HS-5 (cell line): ENCODE data around the gene LAMA5.
"Not testable (repeated sequence)": the region's sequence is repeated elsewhere in the genome, so short reads cannot be mapped to it uniquely, and the experiment has no call there.

Experiments used
- DNase-seq: peaks from one replicate; pipeline ENCODE4 v3.0.0-alpha.2; 2012; ENCODE audit warnings: low read depth

The LAMA5 gene

DNA sequence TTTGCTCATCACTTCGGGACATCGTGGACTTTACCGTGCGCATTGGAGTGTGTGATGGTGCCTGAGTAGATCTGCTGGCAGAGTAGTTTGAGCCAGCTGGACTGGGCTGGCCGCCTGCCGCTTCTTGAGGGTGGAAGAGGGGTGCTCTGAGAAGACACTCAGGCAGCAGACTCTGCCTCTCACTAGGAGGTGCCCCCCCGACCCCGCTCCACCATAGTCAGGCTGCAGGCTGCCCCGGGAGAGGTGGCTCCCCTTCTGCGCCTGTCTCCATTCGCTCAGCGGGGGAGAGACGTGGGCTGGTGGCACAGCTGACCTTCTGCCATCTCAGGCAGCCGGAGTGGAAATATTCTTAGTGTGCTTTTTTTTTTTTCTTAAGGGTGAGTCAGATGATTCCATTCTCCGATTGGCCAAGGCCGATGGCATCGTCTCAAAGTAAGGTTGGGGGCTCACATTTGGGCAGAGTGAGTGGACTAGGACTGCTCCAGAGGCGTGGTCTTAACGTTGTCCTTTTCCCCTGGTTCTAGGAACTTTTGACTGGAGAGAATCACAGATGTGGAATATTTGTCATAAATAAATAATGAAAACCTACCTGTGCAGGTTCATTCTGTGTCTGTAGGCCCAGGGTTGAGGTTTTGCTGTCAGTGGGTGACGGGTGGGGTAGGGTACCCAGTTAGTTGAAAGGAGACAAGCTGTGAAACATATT is 21.0 kb upstream of the LAMA5 start:
- DNase-seq = no peak

DNA sequence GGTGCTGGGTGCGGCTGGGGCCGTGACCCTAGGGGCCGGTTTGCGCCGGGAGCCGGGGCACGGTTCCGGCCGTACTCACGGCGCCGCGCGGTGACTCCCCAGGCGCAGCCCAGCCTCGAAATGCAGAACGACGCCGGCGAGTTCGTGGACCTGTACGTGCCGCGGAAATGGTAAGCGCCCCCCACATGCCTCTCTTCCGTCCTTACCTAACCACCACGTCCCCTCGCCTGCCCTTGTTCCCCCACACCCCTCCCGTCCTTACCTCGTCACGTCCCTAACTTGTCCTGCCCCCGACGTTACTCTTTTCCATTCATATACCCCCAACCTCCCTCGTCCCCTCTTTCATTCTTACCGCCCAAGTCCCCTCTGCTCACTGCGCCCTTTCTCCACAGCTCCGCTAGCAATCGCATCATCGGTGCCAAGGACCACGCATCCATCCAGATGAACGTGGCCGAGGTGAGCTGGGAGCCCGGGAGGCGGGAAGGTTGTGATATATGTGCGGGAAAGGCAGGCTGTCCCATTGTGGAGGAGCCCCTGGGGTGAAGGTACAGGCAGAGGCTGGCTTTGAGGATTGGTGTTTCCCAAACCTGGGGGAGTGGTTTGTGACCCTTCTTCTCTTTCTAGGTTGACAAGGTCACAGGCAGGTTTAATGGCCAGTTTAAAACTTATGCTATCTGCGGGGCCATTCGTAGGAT is 20.3 kb upstream of the LAMA5 start:
- DNase-seq = no peak

DNA sequence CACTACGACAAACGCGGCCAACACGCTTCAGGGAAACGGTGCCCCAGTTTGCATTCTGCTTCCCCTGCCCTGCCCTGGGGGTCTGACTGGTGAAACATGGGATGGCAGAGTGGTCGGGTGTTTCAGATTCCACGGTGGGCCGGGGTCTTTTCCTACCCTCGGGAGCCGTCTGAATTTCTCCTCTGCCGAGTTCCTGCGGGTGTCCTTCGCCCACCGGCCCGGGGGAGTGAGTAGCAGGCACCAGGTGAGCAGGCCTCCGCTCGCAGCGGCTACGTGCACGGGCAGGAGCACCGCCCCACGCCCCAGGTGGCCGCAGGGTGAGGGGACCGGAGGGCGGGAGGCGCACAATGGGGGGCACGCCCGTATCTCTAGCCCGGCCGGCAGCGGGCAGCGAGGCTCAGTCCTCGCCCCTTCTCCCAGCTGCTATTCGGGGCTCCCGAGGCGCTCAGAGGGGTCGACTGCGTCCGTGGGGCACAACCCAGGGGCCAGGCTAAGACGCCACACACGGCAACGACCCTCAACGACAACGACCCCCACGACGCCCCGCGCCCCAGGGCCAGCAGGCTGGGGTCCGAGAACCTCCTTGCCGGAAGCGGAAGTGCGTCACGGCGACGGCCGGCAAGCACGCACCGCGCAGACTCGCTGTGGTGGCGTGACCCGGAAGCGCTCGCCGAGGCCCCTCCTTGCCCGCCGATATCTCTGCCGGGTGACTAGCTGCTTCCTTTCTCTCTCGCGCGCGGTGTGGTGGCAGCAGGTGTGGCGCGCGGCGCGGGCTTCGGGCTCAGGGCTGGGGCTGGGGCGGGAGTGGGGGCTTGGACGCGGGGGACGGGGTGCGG is 19.5 kb upstream of the LAMA5 start, which contains the start of gene RPS21:
Gene RPS21 (plus strand): TSS at position 721 of the 836 bp plus-strand sequence. CDS start 236 bp downstream, outside the sequence.
- peak; percentile 50 for DNase-seq

DNA sequence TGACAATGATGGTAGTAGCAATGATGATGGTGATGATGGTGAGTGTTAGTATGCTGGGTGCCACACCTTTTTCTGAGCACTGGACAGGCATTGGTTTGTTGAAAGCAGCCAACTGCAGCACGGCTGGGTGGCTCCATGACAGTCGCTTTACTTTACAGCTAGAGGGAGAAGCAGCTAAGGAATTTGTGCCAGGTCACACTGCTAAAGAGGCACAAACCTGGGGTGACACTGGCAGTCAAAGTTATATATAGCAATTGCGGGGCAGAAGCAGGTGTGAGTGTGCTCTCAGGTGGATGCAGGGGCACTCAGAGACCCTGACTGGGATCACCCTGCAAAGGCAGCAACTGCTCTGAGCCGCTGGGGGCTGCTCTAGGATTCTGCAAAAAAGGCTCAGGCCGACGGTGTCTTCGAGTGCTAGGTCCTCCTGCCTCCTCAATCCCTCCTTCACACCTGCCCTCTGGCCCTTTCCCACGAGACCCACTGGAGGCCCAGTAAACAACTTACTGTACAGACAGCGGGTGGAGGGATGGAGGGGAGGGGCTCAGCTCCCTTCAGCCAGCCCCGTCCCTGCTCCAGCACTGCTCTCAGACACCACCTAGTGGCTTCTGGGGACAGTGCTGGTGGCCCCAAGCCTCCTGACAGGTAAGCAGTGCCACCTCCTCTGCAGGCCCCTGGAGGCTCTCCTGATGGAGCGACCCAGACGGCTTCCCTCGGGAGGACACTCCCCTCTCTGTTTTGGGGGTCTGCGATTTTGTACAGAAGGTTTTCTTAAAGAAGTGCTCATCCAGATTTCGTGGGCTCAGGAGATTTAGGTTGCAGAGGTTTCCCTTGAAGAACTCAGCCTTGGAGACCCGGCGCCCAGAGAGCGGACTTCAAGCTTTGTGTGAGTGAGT is 15.4 kb upstream of the LAMA5 start:
- no peak for DNase-seq

DNA sequence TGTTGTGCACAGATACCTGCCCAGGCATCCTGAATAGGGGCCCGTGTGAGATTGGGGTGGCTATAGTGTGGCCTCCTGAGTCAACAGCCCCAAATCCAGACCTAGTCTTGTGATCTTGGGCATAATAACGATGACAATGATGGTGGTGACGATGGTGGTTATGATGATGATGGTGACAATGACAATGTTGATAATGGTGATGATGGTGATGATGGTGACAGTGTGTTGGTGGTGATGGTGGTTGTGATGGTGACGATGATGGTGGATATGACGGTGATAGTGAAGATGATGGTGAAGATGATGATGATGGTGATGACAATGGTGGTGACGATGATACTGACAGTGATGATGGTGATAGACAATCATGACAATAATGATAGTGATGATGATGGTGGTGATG is 14.7 kb upstream of the LAMA5 start:
- DNase-seq = no peak

DNA sequence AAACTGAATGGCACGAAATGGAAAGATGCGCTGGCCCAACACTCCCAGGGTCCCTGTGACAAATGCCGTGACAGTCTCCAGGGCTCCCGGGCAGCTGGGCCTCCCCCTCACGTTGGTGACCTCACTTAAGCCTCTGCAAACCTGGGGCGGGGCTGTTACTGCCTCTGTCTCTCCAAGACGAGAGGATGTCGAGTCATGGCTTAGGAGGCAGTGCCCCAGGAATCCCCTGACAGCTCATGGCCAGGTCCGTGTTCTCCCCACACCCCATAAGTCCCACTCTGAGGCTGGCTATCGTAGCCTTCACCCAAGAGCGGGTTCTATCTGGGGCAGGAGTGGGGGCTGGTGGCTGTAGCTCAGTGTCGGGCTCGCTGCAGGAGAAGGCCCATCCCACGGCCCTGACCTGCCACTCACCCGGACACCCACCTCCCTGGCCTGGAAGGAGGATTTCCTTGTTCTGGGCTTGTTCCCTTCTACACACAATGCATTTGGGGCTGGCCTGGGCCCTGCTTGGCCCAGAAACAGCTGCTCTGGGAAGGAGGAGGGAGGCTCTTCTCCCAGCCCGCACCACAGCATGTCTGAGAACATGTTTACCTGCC is 14.2 kb upstream of the LAMA5 start:
- DNase-seq = no peak

DNA sequence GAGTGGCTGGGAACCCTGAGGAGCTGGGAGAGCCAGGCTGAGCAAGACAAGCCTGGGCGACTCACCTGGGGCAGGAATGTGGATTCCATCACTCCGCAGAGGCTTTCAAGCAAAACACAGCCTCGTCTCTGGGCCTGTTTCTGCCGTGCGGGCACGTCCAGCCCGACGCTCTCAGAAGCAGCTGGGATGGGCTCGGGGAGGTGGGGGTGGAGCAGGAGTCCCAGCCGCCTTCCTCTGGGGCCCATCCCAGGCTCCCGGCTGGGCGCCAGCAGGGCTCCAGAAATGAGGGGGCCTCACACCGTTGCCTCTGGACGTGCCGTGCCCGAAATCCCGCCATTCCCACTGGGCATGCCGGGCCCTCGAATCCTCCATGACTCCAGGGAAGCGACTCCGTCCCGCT is 11.1 kb upstream of the LAMA5 start:
- no peak for DNase-seq

DNA sequence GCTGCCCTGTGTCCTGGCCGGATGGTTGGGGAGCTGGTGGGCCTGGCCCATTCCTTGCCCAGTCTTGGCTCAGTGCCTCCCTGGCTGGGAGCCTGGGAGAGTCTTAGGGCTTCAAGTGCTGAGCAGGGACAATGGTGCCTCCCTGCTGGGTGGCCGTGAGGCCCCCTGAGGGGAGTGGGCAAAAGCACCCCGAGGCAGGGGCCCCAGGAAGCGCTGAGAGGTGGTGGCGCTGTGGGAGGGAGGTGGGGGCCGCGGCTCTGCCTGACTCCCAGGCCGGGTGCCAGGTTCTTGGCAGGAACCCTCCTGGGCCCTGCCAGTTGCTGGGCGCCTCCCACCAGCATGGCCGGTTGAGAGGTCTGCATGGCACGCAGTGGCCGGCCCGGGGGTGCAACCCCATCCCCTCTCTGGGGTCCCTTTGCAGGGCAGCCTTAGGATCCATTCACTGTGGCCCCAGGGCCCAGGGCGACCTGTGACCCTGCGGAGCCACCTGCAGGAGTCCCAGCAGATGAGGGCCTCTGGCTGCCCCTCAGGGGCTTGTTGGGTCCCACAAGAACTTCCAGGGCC is 10.6 kb upstream of the LAMA5 start:
- DNase-seq = no peak

DNA sequence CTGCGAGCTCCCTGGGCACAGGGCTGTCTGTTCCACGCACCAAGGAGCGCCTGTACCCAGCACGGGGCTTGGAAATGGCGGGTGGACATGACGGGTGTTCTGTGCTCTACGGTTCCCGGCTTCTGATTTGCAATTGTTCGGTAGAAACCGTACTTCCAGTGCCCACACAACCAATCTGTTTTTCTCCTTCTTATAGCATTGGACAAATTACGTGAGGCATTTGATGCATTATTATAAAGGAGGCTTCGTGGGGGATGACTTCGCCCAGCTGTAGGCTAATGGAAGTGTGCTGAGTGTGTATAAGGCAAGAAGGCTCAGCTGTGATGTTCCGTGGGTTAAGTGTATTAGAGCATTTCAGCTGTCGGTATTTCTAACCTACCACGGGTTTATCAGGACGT is 10.0 kb upstream of the LAMA5 start:
- DNase-seq = no peak

DNA sequence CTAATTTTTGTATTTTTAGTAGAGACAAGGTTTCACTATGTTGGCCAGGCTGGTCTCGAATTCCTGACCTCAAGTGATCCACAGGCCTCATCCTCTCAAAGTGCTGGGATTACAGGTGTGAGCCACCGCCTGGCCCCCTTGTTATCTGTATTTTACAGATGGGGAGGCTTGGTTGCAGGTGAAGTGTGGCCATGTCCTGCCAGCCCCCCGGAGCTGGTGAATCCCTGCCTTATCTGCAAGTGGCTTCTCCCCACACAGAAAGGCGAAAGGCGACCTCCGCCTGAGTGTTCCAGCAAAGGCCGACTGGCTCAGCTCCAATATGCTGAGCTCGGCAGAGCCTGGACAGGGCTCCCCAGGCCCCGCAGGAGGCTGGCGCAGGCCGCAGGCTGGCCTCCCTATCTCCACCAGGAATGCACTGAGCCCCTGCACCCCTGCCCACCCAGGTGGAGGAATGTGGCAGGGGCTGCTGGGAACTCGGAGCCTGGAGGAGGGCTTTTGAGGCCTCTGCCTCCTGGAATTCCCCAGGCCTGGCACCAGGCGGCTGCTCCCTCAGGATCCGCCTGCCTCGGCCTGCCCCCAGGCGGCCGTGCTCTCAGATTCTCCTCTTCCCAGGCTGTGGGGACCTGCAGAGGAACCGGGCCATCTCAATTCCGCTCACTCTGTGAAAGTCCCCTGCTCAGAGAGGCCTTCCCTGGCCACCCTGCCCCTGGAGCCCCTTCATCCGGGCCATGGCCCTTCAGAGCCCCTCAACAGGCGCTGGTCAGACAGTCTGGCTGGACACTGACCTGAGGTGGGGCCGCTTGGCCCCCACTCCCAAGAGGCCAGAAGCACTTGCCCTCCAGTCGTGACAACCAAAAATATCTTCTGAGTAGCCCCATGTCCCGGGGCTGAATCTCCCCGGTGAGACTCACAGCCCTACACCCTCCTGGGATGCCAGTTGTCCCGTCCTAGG is 9.3 kb upstream of the LAMA5 start:
- no peak for DNase-seq

DNA sequence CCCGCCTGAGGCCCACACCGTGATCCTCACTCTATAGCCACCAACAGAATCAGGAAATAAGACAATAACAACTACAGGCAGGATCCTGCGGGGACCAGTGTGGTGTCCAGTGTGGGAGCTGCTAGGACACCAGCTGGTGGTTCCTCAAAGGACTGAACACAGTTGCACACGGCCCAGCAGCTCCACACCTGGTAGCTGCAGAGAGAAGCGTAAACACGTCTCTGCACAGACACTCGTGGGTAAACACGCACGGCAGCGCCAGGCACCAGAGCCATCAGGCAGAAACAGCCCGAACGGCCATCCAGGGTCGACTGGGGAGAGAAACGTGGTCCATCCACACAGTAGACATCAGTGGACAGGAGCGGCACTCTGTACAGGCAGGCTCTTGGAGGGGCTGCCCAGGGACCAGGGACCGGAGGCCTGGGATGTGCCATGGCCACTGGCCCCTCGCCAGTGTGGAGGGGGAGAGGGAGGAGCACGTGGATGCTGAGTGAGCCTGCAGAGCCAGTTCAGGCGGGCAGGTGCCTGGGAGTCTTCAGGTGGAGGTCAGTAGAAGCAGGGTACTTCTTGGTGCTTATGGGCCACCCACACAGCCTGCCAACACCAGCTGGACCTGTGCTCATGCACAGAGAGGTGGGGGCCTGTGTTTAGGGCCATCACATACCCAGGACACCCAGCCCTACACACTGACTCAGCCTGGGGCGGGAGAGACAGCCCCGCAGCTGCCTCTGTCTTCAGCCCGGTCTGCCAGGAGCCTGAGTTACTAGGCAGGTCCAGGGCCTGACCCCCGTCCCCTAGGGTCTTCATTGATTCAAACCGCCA is 7.4 kb upstream of the LAMA5 start:
- DNase-seq = no peak

DNA sequence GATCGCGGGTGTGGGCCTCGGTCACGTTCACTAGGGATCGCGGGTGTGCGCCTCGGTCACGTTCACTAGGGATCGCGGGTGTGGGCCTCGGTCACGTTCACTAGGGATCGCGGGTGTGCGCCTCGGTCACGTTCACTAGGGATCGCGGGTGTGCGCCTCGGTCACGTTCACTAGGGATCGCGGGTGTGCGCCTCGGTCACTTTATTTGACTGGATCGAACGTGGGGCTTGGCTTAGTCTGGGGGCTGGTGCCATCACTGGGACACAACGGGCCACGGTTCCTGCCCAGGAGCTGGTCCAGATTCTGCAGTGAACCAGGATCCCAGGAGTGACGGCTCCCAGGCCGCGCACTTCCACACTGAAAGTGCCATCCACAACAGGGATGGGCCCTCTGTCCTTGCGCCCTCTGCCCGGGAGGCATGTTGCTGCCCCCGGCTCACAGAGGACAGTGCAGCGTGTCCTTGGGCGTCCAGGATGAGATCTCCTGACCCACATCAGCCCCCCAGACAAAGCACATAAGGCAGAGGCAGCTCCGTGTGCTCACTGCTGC is 6.6 kb upstream of the LAMA5 start:
- DNase-seq = not testable (repeated sequence)

DNA sequence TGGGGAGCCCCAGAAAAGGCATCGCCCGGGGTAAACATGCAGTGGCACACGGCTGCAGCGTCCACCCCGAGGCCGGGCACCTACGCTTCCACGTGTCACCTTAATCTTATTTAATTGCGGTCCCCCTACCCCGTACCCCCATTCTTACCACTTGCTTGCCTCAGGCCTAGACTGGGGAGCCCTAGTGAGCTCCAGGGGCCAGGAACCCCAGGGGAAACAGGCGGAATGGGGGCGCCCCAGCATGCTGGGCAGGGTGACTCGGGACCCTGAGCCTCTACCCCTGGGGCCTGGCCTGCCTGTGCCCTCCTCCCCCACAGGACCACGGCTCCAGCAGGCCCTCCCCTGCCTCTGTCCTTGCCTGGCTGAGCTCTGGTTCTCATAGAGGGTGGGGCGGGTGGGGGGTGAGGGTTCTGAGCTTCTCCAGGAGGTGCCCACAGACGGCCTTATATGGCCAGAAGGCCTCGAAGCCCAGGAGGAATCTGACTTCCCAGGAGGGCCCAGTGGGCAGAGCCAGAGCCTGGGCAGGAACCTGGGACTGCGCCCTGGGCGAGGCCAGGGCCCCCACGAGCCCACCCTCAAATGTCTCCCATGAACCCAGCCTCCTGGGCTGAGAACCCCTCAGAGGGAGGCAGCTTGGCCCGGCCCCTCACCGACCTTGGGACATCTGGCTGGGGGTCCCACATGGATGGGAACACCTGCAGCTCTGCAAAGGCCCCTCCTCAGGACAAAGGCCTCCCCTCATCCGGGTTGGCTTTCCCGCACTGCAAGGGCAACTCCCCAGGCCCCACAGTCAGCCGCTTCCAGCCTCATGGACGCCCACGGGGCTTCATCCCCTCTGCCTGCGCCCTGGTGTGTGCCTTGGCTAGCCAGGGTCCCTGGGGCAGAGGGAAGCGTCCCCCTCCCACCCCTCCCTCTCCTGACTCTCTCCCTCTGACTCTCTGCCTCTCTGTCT is 5.2 kb upstream of the LAMA5 start:
- no peak for DNase-seq

DNA sequence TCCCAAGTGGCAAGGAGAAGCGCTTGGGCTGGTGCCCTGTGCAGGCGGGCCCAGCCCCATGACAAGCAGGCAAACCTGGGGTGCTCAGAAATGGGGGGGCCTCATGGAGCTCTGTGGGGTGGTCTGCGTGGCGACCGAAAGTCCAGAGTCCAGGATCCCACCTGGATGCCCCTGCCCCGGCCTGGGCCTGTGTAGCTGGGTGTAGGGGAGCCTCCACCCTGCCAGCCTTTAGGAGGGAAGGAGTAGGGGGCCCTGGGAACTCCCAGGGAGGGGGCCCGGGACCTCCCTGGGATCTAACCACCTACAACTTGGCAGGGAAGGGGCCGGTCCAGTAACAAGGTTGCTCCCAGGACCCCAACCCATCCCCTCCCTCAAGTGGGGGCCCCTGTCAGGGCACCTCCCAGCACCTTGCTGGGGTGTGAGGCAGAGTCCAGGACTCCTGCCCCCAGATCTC is 4.5 kb upstream of the LAMA5 start:
- no peak for DNase-seq

DNA sequence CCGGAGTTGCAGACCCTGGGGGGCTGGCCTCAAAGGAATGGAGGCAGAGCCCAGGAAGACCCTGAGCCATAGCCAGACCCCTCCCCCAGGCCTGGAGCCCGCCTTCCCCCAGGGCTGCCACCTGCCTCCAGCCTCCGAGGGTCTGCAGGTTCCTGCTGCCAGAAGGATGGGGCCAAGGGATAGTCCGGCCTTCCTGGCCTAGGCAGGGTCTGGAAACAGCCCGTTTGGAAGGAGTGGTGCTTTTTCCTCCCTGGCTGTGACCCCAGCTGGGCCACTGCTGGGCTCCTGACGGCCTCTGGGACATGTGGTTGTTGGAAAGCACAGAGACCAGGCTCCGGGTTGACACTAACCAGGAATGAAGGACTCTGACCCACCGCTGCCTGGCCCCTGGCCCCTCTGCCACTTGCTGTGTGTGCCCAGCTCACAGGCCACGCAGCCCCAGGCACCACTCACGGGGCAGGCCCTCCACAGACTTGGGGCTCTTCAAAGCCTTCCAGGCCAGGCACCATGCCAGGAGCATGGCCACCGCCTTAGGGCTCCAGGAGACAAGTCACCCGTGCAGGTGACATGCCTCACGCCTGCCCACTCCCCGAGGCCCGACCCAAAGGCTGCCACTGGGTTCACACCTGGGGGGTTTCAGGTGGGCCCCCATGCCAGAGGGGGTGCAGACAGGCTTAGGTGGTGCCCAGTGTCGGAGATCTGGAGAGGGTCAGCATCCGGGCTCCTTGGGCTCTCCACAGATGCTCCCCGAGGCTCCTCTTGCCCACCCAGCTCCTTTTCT is 3.9 kb upstream of the LAMA5 start:
- no peak for DNase-seq

DNA sequence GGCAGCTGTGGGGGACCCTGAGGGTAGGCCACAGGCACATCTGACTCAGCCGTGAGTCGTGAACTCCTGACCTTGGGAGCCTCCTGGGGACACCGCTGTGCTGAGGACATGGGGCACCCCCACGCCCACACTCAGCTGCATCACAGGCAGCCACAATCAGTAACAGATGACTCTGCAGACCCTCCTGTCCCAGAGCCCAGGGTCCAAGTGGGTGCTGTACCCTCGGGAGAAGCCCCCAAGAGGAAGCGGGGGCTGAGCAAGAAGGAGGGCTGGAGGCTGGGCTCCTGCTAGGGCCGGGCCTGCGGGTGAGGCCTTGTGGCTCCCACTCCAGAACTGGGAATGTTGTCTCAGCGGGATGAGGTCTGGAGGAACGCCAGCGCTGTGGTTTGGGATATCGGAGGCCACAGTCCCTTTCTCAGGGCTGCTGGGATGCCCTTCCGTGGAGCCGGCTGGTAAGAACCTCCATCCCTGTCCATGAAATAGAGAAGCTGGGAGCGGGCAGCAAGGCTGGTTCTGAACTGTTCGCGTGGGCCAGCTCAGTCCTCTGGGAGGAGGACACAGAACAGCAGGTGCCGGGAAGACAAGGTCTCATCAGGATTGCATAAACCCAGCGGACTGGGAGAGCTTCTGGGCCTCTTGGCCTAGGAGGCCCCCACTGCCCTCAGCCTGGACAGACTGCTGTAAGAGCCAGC is 3.1 kb upstream of the LAMA5 start:
- peak; percentile 79 for DNase-seq
